ENCODE data around the gene SPINT1. TPM values are rescaled to one million over a fixed set of nuclear protein-coding genes. Genes with fewer than 3 reads are reported as not detected.
A peak's percentile ranks its signal among the peaks of the same experiment; 100 is the strongest.

Gene SPINT1
- total and polyA plus RNA-seq, 12 donors: 0.17 to 1.9 (median 0.43) TPM; not detected in 1

DNA sequence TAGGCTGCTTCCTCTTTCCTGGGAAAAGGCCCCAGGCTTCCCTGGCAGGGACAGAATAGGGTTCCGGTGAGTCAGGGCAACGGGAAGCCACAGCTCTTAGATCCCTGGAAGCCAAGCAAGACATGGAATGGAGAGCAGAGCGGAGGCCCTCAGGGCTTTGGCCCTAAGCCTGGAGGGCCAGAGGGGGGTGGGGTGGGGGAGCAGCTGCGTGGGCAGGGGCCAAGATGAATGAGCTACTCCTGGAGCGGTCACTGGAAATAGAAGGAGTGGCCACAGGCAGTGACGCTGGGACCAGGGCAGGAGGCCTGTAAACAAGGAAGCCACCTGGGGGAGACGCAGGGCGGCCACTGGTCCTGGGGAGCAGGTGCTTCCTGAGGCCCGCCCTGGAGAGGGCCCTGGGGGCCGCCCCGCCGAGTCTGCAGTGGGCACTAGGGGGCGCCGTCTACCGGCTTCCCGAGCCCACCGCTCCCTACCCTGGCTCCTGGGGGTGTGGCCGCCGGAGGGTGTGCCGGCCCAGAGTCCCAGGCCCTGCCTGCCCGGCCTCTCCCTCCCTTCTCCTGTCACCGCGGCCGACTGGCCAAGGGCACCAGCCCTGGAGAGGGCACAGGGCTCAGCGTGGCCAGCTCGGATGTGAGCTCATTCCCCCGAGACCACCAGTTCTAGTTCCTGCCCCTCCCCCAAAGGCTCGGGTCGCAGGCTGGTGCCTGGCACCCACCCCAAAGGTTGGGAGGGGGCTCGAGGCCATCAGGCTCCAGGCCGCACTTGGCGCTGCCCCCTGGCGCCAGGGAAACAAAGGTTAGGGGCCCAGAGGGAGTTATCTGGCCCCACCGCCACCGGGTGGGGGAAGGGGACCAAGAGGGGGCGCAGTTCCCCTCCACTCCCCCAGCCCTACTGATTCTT, 62.5 kb downstream of the SPINT1 start:
- H3K4me3 ChIP-seq: peak overlapping the region; percentile 7 to 67 (median 57)
- 1 to 2% methylated on average over 31 to 36 of the region's 36 CpGs for WGBS, 2 donors
- H3K36me3 ChIP-seq: peaks cover 0 to 32% (median 17%) of the 10 kb centered on the region in 9 donors
- ATAC-seq (peak; percentile 79 to 92 (median 87)), DNase-seq (peak; percentile 90 to 95)
- peaks cover 19 to 91% (median 66%) of the 10 kb centered on the region in 9 donors for H3K4me1 ChIP-seq
- TF ChIP-seq, protein P1, sequence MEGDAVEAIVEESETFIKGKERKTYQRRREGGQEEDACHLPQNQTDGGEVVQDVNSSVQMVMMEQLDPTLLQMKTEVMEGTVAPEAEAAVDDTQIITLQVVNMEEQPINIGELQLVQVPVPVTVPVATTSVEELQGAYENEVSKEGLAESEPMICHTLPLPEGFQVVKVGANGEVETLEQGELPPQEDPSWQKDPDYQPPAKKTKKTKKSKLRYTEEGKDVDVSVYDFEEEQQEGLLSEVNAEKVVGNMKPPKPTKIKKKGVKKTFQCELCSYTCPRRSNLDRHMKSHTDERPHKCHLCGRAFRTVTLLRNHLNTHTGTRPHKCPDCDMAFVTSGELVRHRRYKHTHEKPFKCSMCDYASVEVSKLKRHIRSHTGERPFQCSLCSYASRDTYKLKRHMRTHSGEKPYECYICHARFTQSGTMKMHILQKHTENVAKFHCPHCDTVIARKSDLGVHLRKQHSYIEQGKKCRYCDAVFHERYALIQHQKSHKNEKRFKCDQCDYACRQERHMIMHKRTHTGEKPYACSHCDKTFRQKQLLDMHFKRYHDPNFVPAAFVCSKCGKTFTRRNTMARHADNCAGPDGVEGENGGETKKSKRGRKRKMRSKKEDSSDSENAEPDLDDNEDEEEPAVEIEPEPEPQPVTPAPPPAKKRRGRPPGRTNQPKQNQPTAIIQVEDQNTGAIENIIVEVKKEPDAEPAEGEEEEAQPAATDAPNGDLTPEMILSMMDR (IDR thresholded peaks at IDR 0.05): peak; percentile 81 to 93 (median 90)
- H3K9me3 ChIP-seq: no peaks in the 10 kb centered on the region
- intact Hi-C loops (cut with DNase I): loop anchor here in 6 of 10 donors (1.0 to 10.0 kb wide), 9 partner anchors 22 to 278 kb away; partner anchors contain the start of genes INO80 (in 3 of the 6) and DLL4 (in 1 of the 6)
- no peaks in the 10 kb centered on the region for H3K27me3 ChIP-seq
- H3K27ac ChIP-seq: peak overlapping the region; percentile 86 to 100 (median 98)

DNA sequence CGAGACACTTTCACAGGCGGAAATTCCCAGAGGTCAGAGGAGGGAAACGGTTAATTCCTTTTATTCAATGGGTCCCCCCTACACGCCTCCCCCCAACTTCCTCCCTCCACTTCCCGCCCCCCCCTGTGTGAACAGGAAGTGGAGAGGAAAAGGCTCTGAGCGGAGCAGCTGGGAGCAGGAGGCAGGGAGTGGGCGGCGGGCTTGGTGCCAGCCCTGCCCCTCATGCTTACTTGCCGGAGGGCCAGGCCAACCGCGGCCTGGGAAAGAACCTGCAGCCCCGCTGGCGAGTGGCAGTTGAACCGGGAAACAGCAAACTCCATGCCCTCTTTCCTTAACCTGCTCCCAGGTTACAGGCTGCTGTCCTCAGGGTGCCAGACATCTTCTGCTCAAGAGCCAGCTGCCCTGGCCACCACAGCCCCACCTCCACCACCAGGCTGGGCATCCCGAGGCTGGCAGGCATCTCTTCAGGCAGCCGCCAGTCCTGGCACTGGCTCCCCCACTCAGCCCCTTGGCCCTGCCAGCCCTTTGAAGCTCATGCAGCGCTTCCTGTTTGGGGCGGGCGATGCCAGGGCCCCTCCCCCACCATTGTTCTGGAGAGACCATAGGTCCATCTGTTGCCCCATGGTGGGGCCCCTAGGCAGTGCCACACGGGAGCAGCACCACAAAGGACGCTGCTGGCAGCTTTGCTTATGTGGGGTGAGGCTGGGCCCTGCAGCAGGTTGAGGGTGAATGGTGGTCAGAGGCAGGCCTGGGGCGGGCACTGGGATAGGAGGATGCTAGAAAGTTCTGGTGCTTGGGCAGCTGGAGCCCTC, 63.3 kb downstream of the SPINT1 start:
- H3K4me3 ChIP-seq: peak overlapping the region in 9 of 10 donors; percentile 31 to 67 (median 60)
- DNase-seq: peak; percentile 68 to 82
- WGBS, 2 donors: 18 to 19% methylated on average over 22 of the region's 22 CpGs
- peaks cover 0 to 25% (median 17%) of the 10 kb centered on the region in 9 donors for H3K36me3 ChIP-seq
- H3K9me3 ChIP-seq: no peaks in the 10 kb centered on the region
- peaks cover 19 to 84% (median 66%) of the 10 kb centered on the region in 9 donors for H3K4me1 ChIP-seq
- H3K27ac ChIP-seq: peak overlapping the region; percentile 86 to 100 (median 98)
- H3K27me3 ChIP-seq: no peaks in the 10 kb centered on the region
- ATAC-seq: peak; percentile 28 to 75 (median 58)
- intact Hi-C loops (cut with DNase I): loop anchor here in 6 of 10 donors (1.0 to 10.0 kb wide), 10 partner anchors 22 to 278 kb away; partner anchors contain the start of genes INO80 (in 3 of the 6) and DLL4 (in 1 of the 6)
- TF ChIP-seq, protein P1 (IDR thresholded peaks at IDR 0.05): no peak

Other genes starting within 250 kb of the SPINT1 start
- gene KNL1, start 249.8 kb upstream of the SPINT1 start, total RNA-seq: 1 to 10 TPM in 4 of 10 donors, under 1 TPM in 6; 0.21 to 2.6 (median 0.73) TPM
- under 1 TPM; 0.10 to 0.22 TPM for gene KNL1, start 249.8 kb upstream of the SPINT1 start, polyA plus RNA-seq
- gene RAD51, start 148.9 kb upstream of the SPINT1 start, total RNA-seq: 1 to 10 TPM in 2 of 10 donors, under 1 TPM in 8; 0.30 to 3.6 (median 0.76) TPM
- under 1 TPM in 1 of 2 donors, not detected in 1; 0.43 TPM for gene RAD51, start 148.9 kb upstream of the SPINT1 start, polyA plus RNA-seq
- 10 to 100 TPM; 12.2 to 20.9 (median 17.6) TPM for gene RMDN3, start 88.8 kb upstream of the SPINT1 start, total RNA-seq
- 10 to 100 TPM; 16.2 to 21.7 TPM for gene RMDN3, start 88.8 kb upstream of the SPINT1 start, polyA plus RNA-seq
- 1 to 10 TPM; 2.2 to 9.1 (median 3.7) TPM for gene GCHFR, start 80.0 kb upstream of the SPINT1 start, total RNA-seq
- 10 to 100 TPM in 1 of 2 donors, 1 to 10 TPM in 1; 5.8 to 10.8 TPM for gene GCHFR, start 80.0 kb upstream of the SPINT1 start, polyA plus RNA-seq
- gene C15orf62, start 74.1 kb upstream of the SPINT1 start, total RNA-seq: under 1 TPM in 3 of 10 donors, not detected in 7; 0.10 to 0.32 (median 0.31) TPM
- gene C15orf62, start 74.1 kb upstream of the SPINT1 start, polyA plus RNA-seq: under 1 TPM; 0.12 to 0.15 TPM
- 10 to 100 TPM; 14.2 to 29.2 (median 18.2) TPM for gene ZFYVE19, start 37.0 kb upstream of the SPINT1 start, total RNA-seq
- 10 to 100 TPM; 11.9 to 18.1 TPM for gene ZFYVE19, start 37.0 kb upstream of the SPINT1 start, polyA plus RNA-seq
- 10 to 100 TPM in 9 of 10 donors, 1 to 10 TPM in 1; 9.9 to 17.7 (median 14.7) TPM for gene DNAJC17, start 36.6 kb upstream of the SPINT1 start, total RNA-seq
- 10 to 100 TPM; 34.5 to 62.1 TPM for gene DNAJC17, start 36.6 kb upstream of the SPINT1 start, polyA plus RNA-seq
- not detected for gene PPP1R14D, start 15.3 kb upstream of the SPINT1 start, total RNA-seq
- gene PPP1R14D, start 15.3 kb upstream of the SPINT1 start, polyA plus RNA-seq: not detected
- not detected for gene RHOV, start 30.2 kb downstream of the SPINT1 start, total RNA-seq
- under 1 TPM in 1 of 2 donors, not detected in 1; 0.03 TPM for gene RHOV, start 30.2 kb downstream of the SPINT1 start, polyA plus RNA-seq
- 10 to 100 TPM; 16.0 to 25.0 (median 21.5) TPM for gene VPS18, start 50.4 kb downstream of the SPINT1 start, total RNA-seq
- gene VPS18, start 50.4 kb downstream of the SPINT1 start, polyA plus RNA-seq: 10 to 100 TPM; 10.5 to 12.2 TPM
- gene DLL4, start 85.3 kb downstream of the SPINT1 start, total RNA-seq: 10 to 100 TPM in 8 of 10 donors, 1 to 10 TPM in 2; 6.5 to 24.8 (median 16.6) TPM
- 10 to 100 TPM in 1 of 2 donors, 1 to 10 TPM in 1; 8.7 to 10.2 TPM for gene DLL4, start 85.3 kb downstream of the SPINT1 start, polyA plus RNA-seq
- 1 to 10 TPM in 7 of 10 donors, under 1 TPM in 3; 0.31 to 4.8 (median 1.7) TPM for gene CHAC1, start 109.4 kb downstream of the SPINT1 start, total RNA-seq
- gene CHAC1, start 109.4 kb downstream of the SPINT1 start, polyA plus RNA-seq: 1 to 10 TPM; 1.7 to 7.6 TPM

Data from heart right ventricle (tissue), 16 donors.